Panc1 (cell line): ENCODE results near the gene CORIN. TPM values are rescaled to one million over a fixed set of nuclear protein-coding genes. Genes with fewer than 3 reads are reported as not detected.

ENCODE experiments used
- ATAC-seq: fragments of 200-7000 bp; cut with Tn5 transposase; 2 replicates; pipeline ENCODE4 v1.9.1; 2020; ENCODE audit warnings: mild to moderate bottlenecking, moderate library complexity
- BruUV-seq: library from RNA; stranded (reverse); fragments of 400-500 nt; replicated peaks from 2 replicates; lab custom pipeline; 2021; lab: Mats Ljungman, UMichigan
- CTCF ChIA-PET: fragments of 300-600 bp; sonication (Branson Sonifier 250); formaldehyde crosslinking; loops from one replicate; lab custom pipeline; 2022; ENCODE audit warnings: antibody characterized with exemption; lab: Charles Lee
- POLR2A ChIA-PET: fragments of 300-600 bp; sonication (Branson Sonifier 250); formaldehyde crosslinking; loops from one replicate; lab custom pipeline; 2022; ENCODE audit warnings: antibody characterized with exemption; lab: Charles Lee
- DNase-seq: peaks from one replicate; pipeline ENCODE4 v3.0.0-alpha.2; 2010; ENCODE audit warnings: low read depth, low spot score
- H3K27ac ChIP-seq: 2 replicates; pipeline ENCODE4 v1.5.1; 2011; ENCODE audit warnings: mild to moderate bottlenecking, low read length, inconsistent platforms
- H3K27me3 ChIP-seq: fragments of 200-500 bp; sonication (Bioruptor generic); 2 replicates; pipeline ENCODE4 v1.6.0; 2014; ENCODE audit warnings: low read length, inconsistent platforms; ENCODE audit not compliant: control insufficient read depth, insufficient read depth
- H3K36me3 ChIP-seq: fragments of 200-500 bp; sonication (Bioruptor generic); 2 replicates; pipeline ENCODE4 v1.5.1; 2014; ENCODE audit warnings: inconsistent platforms, mild to moderate bottlenecking, low read length, moderate library complexity; ENCODE audit not compliant: control insufficient read depth, insufficient read depth
- H3K4me1 ChIP-seq: 2 replicates; pipeline ENCODE4 v1.5.1; 2011; ENCODE audit warnings: inconsistent platforms, mild to moderate bottlenecking, low read length, moderate library complexity; ENCODE audit not compliant: control insufficient read depth, insufficient read depth
- H3K4me3 ChIP-seq, 2 experiments: 2 replicates each; pipeline ENCODE4 v1.5.1; 2011 to 2012; ENCODE audit warnings: low read depth in 2 of 2, low read length in 2 of 2, mild to moderate bottlenecking in 2 of 2, inconsistent platforms in 1 of 2, moderate library complexity in 1 of 2
- H3K9me3 ChIP-seq: fragments of 200-500 bp; sonication (Bioruptor generic); 2 replicates; pipeline ENCODE4 v1.5.1; 2014; ENCODE audit warnings: low read depth, mild to moderate bottlenecking, inconsistent platforms, low read length, moderate library complexity; ENCODE audit not compliant: control insufficient read depth, insufficient read depth
- POLR2AphosphoS5 ChIP-seq: IDR thresholded peaks from 2 replicates; pipeline ENCODE4 v1.6.1; 2012; ENCODE audit warnings: mild to moderate bottlenecking, low read depth, low read length, moderate library complexity
- REST ChIP-seq, 2 experiments: IDR thresholded peaks; 2 replicates each; pipeline ENCODE4 v1.6.1; 2011 to 2012; ENCODE audit warnings: low read depth in 2 of 2, control low read depth in 1 of 2, low read length in 1 of 2, mild to moderate bottlenecking in 1 of 2, moderate library complexity in 1 of 2; ENCODE audit not compliant: insufficient read depth in 1 of 2
- SIN3A ChIP-seq: IDR thresholded peaks from 2 replicates; pipeline ENCODE4 v1.6.1; 2012; ENCODE audit warnings: low read depth, mild to moderate bottlenecking, low read length, moderate library complexity, borderline replicate concordance; ENCODE audit not compliant: insufficient read depth
- TCF7L2 ChIP-seq: IDR thresholded peaks from 2 replicates; pipeline ENCODE4 v1.6.1; 2011; ENCODE audit warnings: mild to moderate bottlenecking, low read depth, low read length, inconsistent platforms
- in situ Hi-C: cut with HindIII; loops from 2 replicates; pipeline ENCODE4 v1.10.0; 2016; ENCODE audit warnings: low sequenced_read_pairs, low pct_unique_long_range_greater_than_20kb
- intact Hi-C: fragments of 100-400 bp; cut with micrococcal nuclease; formaldehyde crosslinking; loops from one replicate; pipeline ENCODE4 v1.10.0; 2022; ENCODE audit not compliant: unreplicated experiment
- total RNA-seq: library from RNA; stranded (reverse); gene quantifications from one replicate; pipeline ENCODE4 v1.2.1, GENCODE V29; 2021; ENCODE audit not compliant: unreplicated experiment
- TF ChIP-seq, protein P1 (sequence below): fragments of 450-650 bp; IDR thresholded peaks from 2 replicates; pipeline ENCODE4 v1.5.1; 2017; ENCODE audit warnings: mild to moderate bottlenecking

Gene CORIN
- total RNA-seq, 1 experiment from 2014 or later, result not detected

GRCh38 chr4:47662975-47663374 lies 174.9 kb downstream of the CORIN start:
- no TSS peak for BruUV-seq
- no peaks in the 10 kb centered on the region for H3K27me3 ChIP-seq
- no peaks in the 10 kb centered on the region for H3K36me3 ChIP-seq
- no peaks in the 10 kb centered on the region for H3K4me1 ChIP-seq
- TF ChIP-seq REST (IDR thresholded peaks at IDR 0.05; ENCODE audit: insufficient read depth in 1 of 2, low read depth in 2 of 2, low read length in 1 of 2) (no peak), POLR2AphosphoS5 (no peak), TCF7L2 (no peak), SIN3A (no peak)
- TF ChIP-seq, protein P1, sequence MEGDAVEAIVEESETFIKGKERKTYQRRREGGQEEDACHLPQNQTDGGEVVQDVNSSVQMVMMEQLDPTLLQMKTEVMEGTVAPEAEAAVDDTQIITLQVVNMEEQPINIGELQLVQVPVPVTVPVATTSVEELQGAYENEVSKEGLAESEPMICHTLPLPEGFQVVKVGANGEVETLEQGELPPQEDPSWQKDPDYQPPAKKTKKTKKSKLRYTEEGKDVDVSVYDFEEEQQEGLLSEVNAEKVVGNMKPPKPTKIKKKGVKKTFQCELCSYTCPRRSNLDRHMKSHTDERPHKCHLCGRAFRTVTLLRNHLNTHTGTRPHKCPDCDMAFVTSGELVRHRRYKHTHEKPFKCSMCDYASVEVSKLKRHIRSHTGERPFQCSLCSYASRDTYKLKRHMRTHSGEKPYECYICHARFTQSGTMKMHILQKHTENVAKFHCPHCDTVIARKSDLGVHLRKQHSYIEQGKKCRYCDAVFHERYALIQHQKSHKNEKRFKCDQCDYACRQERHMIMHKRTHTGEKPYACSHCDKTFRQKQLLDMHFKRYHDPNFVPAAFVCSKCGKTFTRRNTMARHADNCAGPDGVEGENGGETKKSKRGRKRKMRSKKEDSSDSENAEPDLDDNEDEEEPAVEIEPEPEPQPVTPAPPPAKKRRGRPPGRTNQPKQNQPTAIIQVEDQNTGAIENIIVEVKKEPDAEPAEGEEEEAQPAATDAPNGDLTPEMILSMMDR, result peak; percentile 17; the same call in 1 of the 2 replicates
- H3K4me3 ChIP-seq, result no peak overlapping the region
- no peaks in the 10 kb centered on the region for H3K9me3 ChIP-seq
- H3K27ac ChIP-seq, result no peak overlapping the region
- in situ Hi-C loops, result no loop called here
- ChIA-PET CTCF (no interaction called here), POLR2A (no interaction called here)
- ATAC-seq, result no peak
- intact Hi-C loops, result no loop called here
- DNase-seq, result no peak

GRCh38 chr4:47661741-47662140 lies 176.1 kb downstream of the CORIN start:
- TF ChIP-seq POLR2AphosphoS5 (no peak), TCF7L2 (no peak), SIN3A (no peak), REST (IDR thresholded peaks at IDR 0.05; ENCODE audit: insufficient read depth in 1 of 2, low read depth in 2 of 2, low read length in 1 of 2) (no peak)
- TF ChIP-seq, protein P1, result no peak
- CTCF ChIA-PET, result no interaction called here
- no peak for ATAC-seq
- Histone ChIP-seq H3K36me3 (no peaks in the 10 kb centered on the region), H3K27ac (no peak overlapping the region), H3K4me3 (no peak overlapping the region), H3K27me3 (no peaks in the 10 kb centered on the region), H3K9me3 (no peaks in the 10 kb centered on the region), H3K4me1 (no peaks in the 10 kb centered on the region)
- BruUV-seq, result no TSS peak
- in situ Hi-C loops (no loop called here), intact Hi-C loops (no loop called here)
- no peak for DNase-seq
- POLR2A ChIA-PET, result no interaction called here
